Tibial nerve (tissue), 4 donors: Measurements from ENCODE around the gene PARN. TPM values are rescaled to one million over a fixed set of nuclear protein-coding genes. Genes with fewer than 3 reads are reported as not detected.
"Not testable (repeated sequence)": the region's sequence is repeated elsewhere in the genome, so short reads cannot be mapped to it uniquely, and the experiment has no call there.

Experiments
- DNase-seq, 2 donors: peaks; one replicate each; pipeline ENCODE4 v3.0.0-alpha.2; 2019; ENCODE audit warnings: low spot score in 2 of 2
- H3K27ac ChIP-seq, 4 donors: fragments of 200-600 bp; sonication (generic) in 3 of 4; one replicate each; pipeline ENCODE4 v1.5.1; 2017 to 2019; ENCODE audit warnings: mild to moderate bottlenecking in 1 of 4
- H3K27me3 ChIP-seq, 2 donors: fragments of 200-600 bp; sonication (generic) in 1 of 2; one replicate each; pipeline versions ENCODE4 v1.5.1 to v1.6.0; 2017 to 2019
- H3K36me3 ChIP-seq, 3 donors: fragments of 200-600 bp; sonication (generic); one replicate each; pipeline ENCODE4 v1.5.1; 2018 to 2019
- H3K4me1 ChIP-seq, 4 donors: fragments of 200-600 bp; sonication (generic) in 3 of 4; one replicate each; pipeline ENCODE4 v1.5.1; 2017 to 2019
- H3K4me3 ChIP-seq, 4 donors: fragments of 200-600 bp; sonication (generic) in 3 of 4; one replicate each; pipeline ENCODE4 v1.5.1; 2017 to 2019; ENCODE audit warnings: mild to moderate bottlenecking in 1 of 4, moderate library complexity in 1 of 4
- H3K9me3 ChIP-seq, 4 donors: fragments of 200-600 bp; sonication (generic) in 3 of 4; one replicate each; pipeline ENCODE4 v1.5.1; 2017 to 2019
- EP300 ChIP-seq, 2 donors: sonication (generic); formaldehyde crosslinking; IDR thresholded peaks; one replicate each; pipeline ENCODE4 v1.6.1; 2017; ENCODE audit warnings: antibody characterized with exemption in 2 of 2, mild to moderate bottlenecking in 1 of 2
- POLR2A ChIP-seq, 2 donors: fragments of 450-650 bp; IDR thresholded peaks; one replicate each; pipeline ENCODE4 v1.6.1; 2017; ENCODE audit warnings: antibody characterized with exemption in 2 of 2, mild to moderate bottlenecking in 2 of 2, moderate library complexity in 2 of 2
- WGBS, 2 donors: methylation state at CpG; one replicate each; pipeline ENCODE4 v1.1.5; 2018; 5-methylcytosine and 5-hydroxymethylcytosine counted together
- total RNA-seq, 4 donors: library from RNA; depleted of rRNA; stranded (reverse); fragments of >200 nt; gene quantifications; one replicate each; pipeline ENCODE4 v1.1.0, GENCODE V29; 2016
- TF ChIP-seq, protein P1 (sequence below), 5 experiments: fragments of 200-600 bp in 3 of 5; fragments of 450-650 bp in 2 of 5; sonication (generic) in 3 of 5; IDR thresholded peaks; one replicate each; pipeline ENCODE4 v1.5.1; 2016 to 2019; ENCODE audit warnings: antibody characterized with exemption in 5 of 5, mild to moderate bottlenecking in 3 of 5, moderate library complexity in 2 of 5

The PARN gene
- total RNA-seq, 4 donors from 2014 or later: 36.5 to 49.8 (median 40.6) TPM

DNA sequence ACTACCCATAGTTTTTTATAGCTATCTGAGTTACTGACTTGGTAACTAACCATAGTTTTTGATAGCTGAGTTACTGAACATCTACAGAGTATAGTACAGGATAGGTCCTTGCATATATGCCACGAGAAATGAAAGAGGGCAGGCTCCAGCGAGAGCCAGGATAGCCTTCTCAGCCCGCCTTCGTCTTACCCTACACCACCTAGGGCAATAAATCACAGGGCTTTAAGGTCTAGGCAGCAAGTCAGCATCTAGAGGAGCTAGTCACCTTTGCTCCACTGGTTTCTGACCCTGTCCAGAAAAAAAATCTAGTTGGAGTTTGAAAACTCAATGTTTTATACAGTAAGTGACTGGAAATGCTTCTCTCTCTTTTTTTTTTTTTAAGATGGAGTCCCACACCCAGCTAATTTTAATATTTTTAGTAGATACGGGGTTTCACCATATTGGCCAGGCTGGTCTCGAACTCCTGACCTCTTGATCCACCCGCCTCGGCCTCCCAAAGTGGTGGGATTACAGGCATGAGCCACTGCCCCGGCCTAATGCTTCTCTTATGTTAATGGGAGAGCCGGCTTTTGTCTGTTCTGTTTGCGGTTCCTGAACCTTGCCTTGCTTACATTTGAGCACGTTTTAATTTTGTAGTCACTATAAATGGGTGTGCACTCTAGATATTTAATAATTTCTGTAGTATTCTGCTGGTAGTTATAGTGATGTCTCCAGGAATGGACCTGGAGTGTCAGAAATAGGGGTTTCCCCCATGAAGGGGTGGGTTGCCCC is 5.5 kb upstream of the PARN start:
- no peak overlapping the region for H3K4me3 ChIP-seq
- H3K27me3 ChIP-seq: no peaks in the 10 kb centered on the region
- H3K9me3 ChIP-seq: no peaks in the 10 kb centered on the region
- H3K36me3 ChIP-seq: peaks cover 0 to 23% (median 0%) of the 10 kb centered on the region in 3 donors
- H3K27ac ChIP-seq: peak overlapping the region in 2 of 4 donors; percentile 0 to 97
- TF ChIP-seq, protein P1, sequence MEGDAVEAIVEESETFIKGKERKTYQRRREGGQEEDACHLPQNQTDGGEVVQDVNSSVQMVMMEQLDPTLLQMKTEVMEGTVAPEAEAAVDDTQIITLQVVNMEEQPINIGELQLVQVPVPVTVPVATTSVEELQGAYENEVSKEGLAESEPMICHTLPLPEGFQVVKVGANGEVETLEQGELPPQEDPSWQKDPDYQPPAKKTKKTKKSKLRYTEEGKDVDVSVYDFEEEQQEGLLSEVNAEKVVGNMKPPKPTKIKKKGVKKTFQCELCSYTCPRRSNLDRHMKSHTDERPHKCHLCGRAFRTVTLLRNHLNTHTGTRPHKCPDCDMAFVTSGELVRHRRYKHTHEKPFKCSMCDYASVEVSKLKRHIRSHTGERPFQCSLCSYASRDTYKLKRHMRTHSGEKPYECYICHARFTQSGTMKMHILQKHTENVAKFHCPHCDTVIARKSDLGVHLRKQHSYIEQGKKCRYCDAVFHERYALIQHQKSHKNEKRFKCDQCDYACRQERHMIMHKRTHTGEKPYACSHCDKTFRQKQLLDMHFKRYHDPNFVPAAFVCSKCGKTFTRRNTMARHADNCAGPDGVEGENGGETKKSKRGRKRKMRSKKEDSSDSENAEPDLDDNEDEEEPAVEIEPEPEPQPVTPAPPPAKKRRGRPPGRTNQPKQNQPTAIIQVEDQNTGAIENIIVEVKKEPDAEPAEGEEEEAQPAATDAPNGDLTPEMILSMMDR (IDR thresholded peaks at IDR 0.05): no peak
- no peak for TF ChIP-seq POLR2A (IDR thresholded peaks at IDR 0.05)
- no peak for TF ChIP-seq EP300 (IDR thresholded peaks at IDR 0.05)
- H3K4me1 ChIP-seq: peaks cover 0 to 60% (median 30%) of the 10 kb centered on the region in 4 donors
- WGBS, 2 donors: 55 to 64% methylated on average over 12 of the region's 12 CpGs
- DNase-seq: no peak

GRCh38 chr16:14634389-14634725 is 4.3 kb upstream of the PARN start:
- H3K9me3 ChIP-seq: no peaks in the 10 kb centered on the region
- TF ChIP-seq, protein P1 (IDR thresholded peaks at IDR 0.05): no peak
- DNase-seq: no peak
- peak overlapping the region in 3 of 4 donors; percentile 73 to 99 (median 91) for H3K4me3 ChIP-seq
- peaks cover 0 to 16% (median 0%) of the 10 kb centered on the region in 3 donors for H3K36me3 ChIP-seq
- H3K4me1 ChIP-seq: peaks cover 0 to 65% (median 31%) of the 10 kb centered on the region in 4 donors
- peak overlapping the region in 2 of 4 donors; percentile 26 to 97 for H3K27ac ChIP-seq
- WGBS, 2 donors: 63 to 72% methylated on average over 7 of the region's 7 CpGs
- no peaks in the 10 kb centered on the region for H3K27me3 ChIP-seq

- H3K4me1 ChIP-seq: peaks cover 0 to 76% (median 40%) of the 10 kb centered on the region in 4 donors
- H3K27me3 ChIP-seq: no peaks in the 10 kb centered on the region
- H3K4me3 ChIP-seq: peak within 1 kb of the TSS; percentile 73 to 99 (median 93)
- H3K9me3 ChIP-seq: no peaks in the 10 kb centered on the region
- DNase-seq: peak; percentile 99
- H3K36me3 ChIP-seq: peaks cover 0 to 3% (median 0%) of the 10 kb centered on the region in 3 donors
- H3K27ac ChIP-seq: peak within 1 kb of the TSS; percentile 87 to 98 (median 96)
- 0% methylated on average over 24 to 69 of the region's 69 CpGs for WGBS, 2 donors
- TF ChIP-seq POLR2A (IDR thresholded peaks at IDR 0.05) (peak; percentile 94 to 97), EP300 (IDR thresholded peaks at IDR 0.05) (peak; percentile 92 to 99)
- TF ChIP-seq, protein P1 (IDR thresholded peaks at IDR 0.05): peak in 1 of 5 experiments; percentile 37
These were observed 2.9 kb upstream of the PARN start, which contains the start of gene BFAR for GRCh38 chr16:14632693-14633569. Gene BFAR, plus strand, starts transcription at chr16:14632951. Its CDS starts 11,396 bp downstream, at chr16:14644347.

DNA sequence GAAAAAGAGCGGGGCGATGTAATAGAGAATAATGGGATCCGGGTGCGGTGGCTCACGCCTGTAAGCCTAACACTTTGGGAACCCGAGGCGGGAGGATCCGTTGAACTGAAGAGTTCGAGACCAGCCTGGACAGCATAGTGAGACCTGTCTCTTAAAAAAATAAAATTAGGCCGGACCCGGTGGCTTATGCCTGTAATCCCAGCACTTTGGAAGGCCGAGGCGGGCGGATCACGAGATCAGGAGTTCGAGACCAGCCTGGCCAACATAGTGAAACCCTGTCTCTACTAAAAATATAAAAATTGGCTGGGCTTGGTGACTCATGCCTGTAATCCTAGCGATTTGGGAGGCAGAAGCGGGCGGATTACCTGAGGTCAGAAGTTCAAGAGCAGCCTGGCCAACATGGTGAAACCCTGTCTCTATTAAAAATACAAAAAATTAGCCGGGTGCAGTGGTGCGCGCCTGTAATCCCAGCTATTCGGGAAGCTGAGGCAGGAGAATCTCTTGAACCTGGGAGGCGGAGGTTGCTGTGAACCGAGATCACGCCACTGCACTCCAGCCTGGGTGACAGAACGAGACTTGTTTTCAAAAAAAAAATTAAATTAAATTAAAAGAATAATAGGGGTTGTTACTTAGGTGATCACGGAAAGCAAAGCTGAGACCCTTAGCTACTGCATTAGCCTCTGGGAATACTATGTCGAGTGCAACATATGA is 715 bp upstream of the PARN start:
- DNase-seq: not testable (repeated sequence)
- H3K4me1 ChIP-seq: peaks cover 0 to 59% (median 32%) of the 10 kb centered on the region in 4 donors
- WGBS, 2 donors: 82 to 84% methylated on average over 29 of the region's 29 CpGs

GRCh38 chr16:14629612-14629918 is 495 bp downstream of the PARN start:
- H3K36me3 ChIP-seq: peaks cover 0 to 35% (median 0%) of the 10 kb centered on the region in 3 donors
- H3K27me3 ChIP-seq: no peaks in the 10 kb centered on the region
- peak overlapping the region; percentile 59 to 99 (median 77) for H3K4me3 ChIP-seq
- H3K9me3 ChIP-seq: no peaks in the 10 kb centered on the region
- TF ChIP-seq POLR2A (IDR thresholded peaks at IDR 0.05): no peak
- TF ChIP-seq EP300 (IDR thresholded peaks at IDR 0.05): no peak
- TF ChIP-seq, protein P1 (IDR thresholded peaks at IDR 0.05): no peak
- 2 to 3% methylated on average over 17 of the region's 17 CpGs for WGBS, 2 donors
- no peak for DNase-seq
- H3K27ac ChIP-seq: peak overlapping the region; percentile 71 to 94 (median 94)
- peaks cover 0 to 47% (median 25%) of the 10 kb centered on the region in 4 donors for H3K4me1 ChIP-seq

More for the DNA sequence above, 715 bp upstream of the PARN start:
- H3K27ac ChIP-seq: peak overlapping the region; percentile 71 to 94 (median 94)
- H3K36me3 ChIP-seq: peaks cover 0 to 23% (median 0%) of the 10 kb centered on the region in 3 donors
- H3K4me3 ChIP-seq: peak overlapping the region; percentile 29 to 80 (median 66)
- not testable (repeated sequence) for H3K27me3 ChIP-seq, H3K9me3 ChIP-seq
